RWPE1 (cell line): ENCODE measurements around the gene PTPRC.
A peak's percentile ranks its signal among the peaks of the same experiment; 100 is the strongest.

Source experiments
- CTCF ChIA-PET: fragments of 350-600 bp; sonication (Branson Sonifier 250); formaldehyde crosslinking; extraction: SDS; loops from one replicate; lab custom pipeline; 2021; lab: Yijun Ruan, JAX
- POLR2A ChIA-PET: fragments of 400-600 bp; formaldehyde crosslinking; extraction: SDS; loops from one replicate; lab custom pipeline; 2020; ENCODE audit warnings: antibody characterized with exemption; ENCODE audit not compliant: low non-redundant PET; lab: Yijun Ruan, JAX
- DNase-seq: peaks from one replicate; pipeline ENCODE4 v3.0.0; 2012; ENCODE audit warnings: low spot score
- H3K27ac ChIP-seq: fragments of 450-650 bp; 2 replicates; pipeline ENCODE4 v1.5.1; 2017
- TF ChIP-seq, protein P1 (sequence below): fragments of 450-650 bp; conservative IDR thresholded peaks from 2 replicates; pipeline ENCODE4 v1.5.1; 2017; ENCODE audit warnings: low read depth, mild to moderate bottlenecking

PTPRC gene

DNA sequence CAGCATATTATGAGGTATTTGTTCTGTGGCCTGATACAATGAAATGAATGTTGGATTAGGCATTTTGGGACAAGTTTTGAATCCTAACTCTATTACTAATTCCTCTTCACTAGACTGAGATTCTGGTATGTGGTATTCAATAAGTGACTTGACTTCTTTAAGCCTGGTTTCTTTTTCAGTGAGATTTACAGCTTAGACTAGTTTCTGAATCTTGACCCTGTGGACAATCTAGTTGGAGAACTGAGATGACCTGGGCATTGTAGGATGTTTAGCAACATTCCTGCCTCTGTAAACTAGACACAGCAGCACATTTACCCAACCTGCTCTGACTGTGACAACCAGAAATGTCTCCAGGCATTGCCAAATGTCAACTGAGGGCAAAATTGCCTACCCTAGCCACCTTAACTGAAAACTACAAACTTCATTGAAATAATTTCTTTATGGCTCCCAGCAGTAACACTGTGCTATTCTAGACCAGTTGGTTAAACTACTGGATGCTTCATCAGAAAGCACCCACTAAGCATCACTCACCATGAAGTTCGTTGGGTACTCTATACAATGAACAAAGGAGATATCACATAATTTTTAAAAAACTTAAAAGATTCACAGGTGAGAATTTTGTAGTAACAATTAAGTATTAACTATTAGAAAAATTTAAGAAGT lies 16.8 kb downstream of the PTPRC start:
- ChIA-PET CTCF (no interaction called here), POLR2A (no interaction called here)
- TF ChIP-seq, protein P1, sequence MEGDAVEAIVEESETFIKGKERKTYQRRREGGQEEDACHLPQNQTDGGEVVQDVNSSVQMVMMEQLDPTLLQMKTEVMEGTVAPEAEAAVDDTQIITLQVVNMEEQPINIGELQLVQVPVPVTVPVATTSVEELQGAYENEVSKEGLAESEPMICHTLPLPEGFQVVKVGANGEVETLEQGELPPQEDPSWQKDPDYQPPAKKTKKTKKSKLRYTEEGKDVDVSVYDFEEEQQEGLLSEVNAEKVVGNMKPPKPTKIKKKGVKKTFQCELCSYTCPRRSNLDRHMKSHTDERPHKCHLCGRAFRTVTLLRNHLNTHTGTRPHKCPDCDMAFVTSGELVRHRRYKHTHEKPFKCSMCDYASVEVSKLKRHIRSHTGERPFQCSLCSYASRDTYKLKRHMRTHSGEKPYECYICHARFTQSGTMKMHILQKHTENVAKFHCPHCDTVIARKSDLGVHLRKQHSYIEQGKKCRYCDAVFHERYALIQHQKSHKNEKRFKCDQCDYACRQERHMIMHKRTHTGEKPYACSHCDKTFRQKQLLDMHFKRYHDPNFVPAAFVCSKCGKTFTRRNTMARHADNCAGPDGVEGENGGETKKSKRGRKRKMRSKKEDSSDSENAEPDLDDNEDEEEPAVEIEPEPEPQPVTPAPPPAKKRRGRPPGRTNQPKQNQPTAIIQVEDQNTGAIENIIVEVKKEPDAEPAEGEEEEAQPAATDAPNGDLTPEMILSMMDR = no peak
- no peak overlapping the region for H3K27ac ChIP-seq
- DNase-seq = no peak

DNA sequence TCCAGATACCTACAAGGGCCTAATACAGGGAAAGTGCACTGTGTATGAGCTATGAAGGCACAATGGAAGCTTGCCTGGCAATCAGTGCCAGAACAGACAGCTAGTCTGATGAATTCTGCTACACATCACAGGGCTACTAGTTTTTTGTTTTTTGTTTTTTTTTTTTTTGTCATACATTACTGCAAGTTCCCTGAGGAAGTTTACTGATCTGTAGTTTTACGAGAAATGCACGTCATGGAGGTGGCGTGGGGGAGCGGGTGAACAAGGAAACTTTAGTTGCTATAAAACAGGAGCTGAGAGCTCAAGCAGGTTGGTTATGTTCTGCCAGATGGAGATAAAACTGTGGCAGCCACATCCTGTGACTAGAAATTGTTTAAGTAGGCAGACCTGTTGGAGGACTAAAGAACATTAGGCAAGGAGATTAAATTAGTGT lies 17.7 kb downstream of the PTPRC start:
- no peak for DNase-seq
- ChIA-PET CTCF (no interaction called here), POLR2A (no interaction called here)
- H3K27ac ChIP-seq = no peak overlapping the region
- TF ChIP-seq, protein P1 = no peak

DNA sequence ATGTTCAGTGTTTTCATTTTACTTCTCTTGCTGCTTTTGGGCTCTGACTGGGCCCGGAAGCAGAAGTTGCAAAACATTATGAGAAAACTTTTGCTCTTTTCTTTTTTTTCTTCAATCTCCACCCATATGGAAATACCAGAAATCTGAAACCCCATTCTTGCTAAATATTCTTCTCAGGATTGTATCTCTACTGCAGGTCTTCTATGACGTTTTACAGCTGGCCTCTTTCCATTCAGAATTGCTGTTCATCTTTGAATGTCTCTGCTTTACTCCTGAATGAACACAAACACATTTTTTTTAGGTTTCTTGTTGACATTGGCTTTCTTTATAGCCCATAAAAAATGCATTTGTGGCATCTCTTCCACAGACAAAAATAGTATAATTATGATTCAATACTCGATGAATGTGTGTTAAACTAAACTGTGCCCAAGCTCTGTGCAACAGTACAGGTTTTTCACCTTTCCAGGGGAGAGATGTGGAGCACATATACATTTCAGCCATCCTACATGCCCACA lies 18.8 kb downstream of the PTPRC start:
- ChIA-PET CTCF (no interaction called here), POLR2A (no interaction called here)
- TF ChIP-seq, protein P1 = no peak
- no peak overlapping the region for H3K27ac ChIP-seq
- DNase-seq = peak; percentile 75

DNA sequence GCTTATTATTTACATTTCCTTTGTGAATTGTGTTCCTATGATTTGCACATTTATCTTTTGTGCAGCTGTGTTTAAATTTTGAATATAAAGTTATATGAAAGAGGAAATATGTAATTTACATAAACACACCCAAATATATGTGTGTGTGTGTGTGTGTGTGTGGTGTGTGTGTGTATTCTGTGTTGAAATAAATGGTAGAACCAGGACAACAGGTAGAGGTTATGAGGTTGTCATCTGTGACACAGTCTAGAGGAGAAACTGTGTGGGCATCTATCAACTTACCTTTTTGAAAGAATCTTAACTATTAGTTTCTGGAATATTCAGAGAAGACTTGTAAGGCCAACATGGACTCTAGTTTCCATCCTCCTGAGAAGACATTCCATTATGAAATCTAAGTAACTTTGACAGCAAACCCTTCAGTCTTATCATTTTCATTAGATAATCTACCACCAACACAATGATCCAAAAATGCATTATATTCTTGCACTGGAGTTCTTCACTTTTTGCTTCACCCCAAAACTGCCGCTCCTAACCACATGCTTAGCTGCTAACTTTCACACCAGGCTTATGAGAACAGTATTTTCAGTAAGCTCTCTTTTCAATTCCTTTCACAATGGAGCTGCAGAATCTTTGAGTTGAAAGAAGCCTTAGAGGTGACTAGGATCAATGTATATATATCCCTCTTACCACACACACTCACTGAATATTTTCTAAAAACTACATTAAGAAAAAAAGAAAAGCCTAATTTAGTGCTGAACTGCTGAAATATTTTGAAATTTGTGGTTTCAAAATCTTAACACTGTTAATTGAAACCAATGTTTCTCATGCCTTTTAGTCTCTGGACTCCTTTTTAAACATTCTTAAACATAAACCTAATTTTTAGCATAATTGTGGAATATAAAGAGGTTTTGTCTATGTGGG lies 21.8 kb downstream of the PTPRC start:
- POLR2A ChIA-PET = no interaction called here
- CTCF ChIA-PET = interaction anchor here (0.6 kb wide), 1 partner anchor 40 kb away, joined by 3 read pairs; no protein-coding TSS in a partner anchor
- no peak for DNase-seq
- H3K27ac ChIP-seq = no peak overlapping the region
- TF ChIP-seq, protein P1 = no peak

DNA sequence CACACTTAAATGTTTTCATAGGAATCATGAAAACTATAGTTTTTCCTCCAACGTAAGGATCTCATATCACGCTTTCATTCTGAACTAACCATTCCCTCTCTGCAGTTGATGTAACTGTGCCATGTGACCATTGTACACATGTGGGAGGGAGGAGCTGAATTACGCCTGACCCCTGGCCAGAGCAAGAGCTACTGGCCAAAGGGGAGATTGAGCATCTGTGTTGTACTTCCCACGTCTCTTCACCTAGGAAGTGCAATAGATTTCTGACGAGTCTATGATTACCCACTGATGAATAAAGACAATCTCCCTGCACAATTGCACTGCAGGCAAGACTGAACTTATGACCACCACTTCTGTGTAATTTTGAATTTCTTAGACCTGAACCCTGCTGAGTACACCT lies 24.0 kb downstream of the PTPRC start:
- TF ChIP-seq, protein P1 = no peak
- no peak overlapping the region for H3K27ac ChIP-seq
- ChIA-PET CTCF (no interaction called here), POLR2A (no interaction called here)
- no peak for DNase-seq

DNA sequence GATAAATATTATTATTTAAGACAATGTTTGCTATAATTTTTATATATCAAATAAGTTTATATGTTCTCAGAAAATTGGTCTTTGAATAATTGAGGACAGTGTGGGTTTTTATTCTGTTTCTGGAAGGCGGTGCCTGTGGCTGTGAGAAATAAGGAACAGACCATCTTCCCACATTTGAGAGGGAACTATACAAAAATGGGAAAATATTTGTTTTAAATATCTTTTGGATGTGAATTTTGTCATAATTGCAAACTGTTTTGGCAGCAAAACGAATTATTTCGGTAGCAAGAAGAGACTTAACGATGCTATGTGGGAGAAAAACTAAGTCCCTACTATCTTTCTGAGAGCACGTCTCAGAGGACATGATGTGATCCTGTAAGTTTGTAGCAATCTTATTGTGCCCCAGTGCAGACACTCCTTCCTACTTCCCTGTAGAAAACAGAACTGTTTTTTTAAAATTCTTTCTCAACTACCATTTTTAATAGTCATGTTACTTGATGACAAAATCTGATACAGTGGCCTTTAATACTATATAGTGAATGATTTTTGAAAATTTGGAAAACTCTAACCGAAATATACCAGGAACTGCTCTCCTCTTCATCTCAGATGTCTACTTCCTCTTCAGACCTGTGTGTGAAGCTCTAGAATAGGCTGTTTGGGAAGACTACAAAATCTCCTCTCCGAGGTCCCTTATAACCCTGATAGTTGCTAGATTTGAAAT lies 25.4 kb downstream of the PTPRC start:
- POLR2A ChIA-PET = no interaction called here
- CTCF ChIA-PET = interaction anchor here (0.6 kb wide), 1 partner anchor 26 kb away, joined by 5 read pairs; no protein-coding TSS in a partner anchor

More for the DNA sequence above, 25.4 kb downstream of the PTPRC start:
- DNase-seq = no peak
- TF ChIP-seq, protein P1 = no peak
- no peak overlapping the region for H3K27ac ChIP-seq
